ENCODE data around the gene CLRN3.

CLRN3 gene

GRCh38 chr10:127866276-127867013 lies 26.3 kb downstream of the CLRN3 start:
- H3K4ac ChIP-seq (ENCODE audit: low read depth, low read length), result no peak overlapping the region
- no peak overlapping the region for H4K8ac ChIP-seq (ENCODE audit: low read depth, low read length)
- no peak overlapping the region for H2AFZ ChIP-seq (ENCODE audit: insufficient read depth, low read length, poor library complexity)
- no peaks in the 10 kb centered on the region for H3K79me2 ChIP-seq (ENCODE audit: control insufficient read depth, insufficient read depth, low read length, poor library complexity)
- H3K14ac ChIP-seq (ENCODE audit: low read length), result no peak overlapping the region
- no peak overlapping the region for H3K4me2 ChIP-seq (ENCODE audit: low read length)
- no peak overlapping the region for H2BK12ac ChIP-seq (ENCODE audit: low read length)
- no peaks in the 10 kb centered on the region for H3K79me1 ChIP-seq (ENCODE audit: low read length)
- H3K27ac ChIP-seq (ENCODE audit: low read depth, low read length), result no peak overlapping the region
- H3K9me3 ChIP-seq (ENCODE audit: insufficient read depth, low read depth, low read length), result peaks cover 3% of the 10 kb centered on the region
- H3K18ac ChIP-seq (ENCODE audit: low read length), result no peak overlapping the region
- no peak overlapping the region for H2AK5ac ChIP-seq (ENCODE audit: low read length)
- no peak overlapping the region for H3K23ac ChIP-seq (ENCODE audit: low read length)
- no peak overlapping the region for H4K12ac ChIP-seq (ENCODE audit: low read depth, low read length)
- H3K4me3 ChIP-seq (ENCODE audit: low read depth, low read length), result no peak overlapping the region
- H3K36me3 ChIP-seq (ENCODE audit: control insufficient read depth in 1 of 2, insufficient read depth in 2 of 2, low read length in 2 of 2), result no peaks in the 10 kb centered on the region
- no peaks in the 10 kb centered on the region for H3K27me3 ChIP-seq (ENCODE audit: insufficient read depth, low read length)
- DNase-seq, result no peak
- no CpG with 5 or more reads among the region's 8 CpGs for WGBS (ENCODE audit: extremely low coverage, insufficient coverage, insufficient read length)
- no peak overlapping the region for H3K9ac ChIP-seq (ENCODE audit: low read length)
- no peak overlapping the region for H2BK5ac ChIP-seq (ENCODE audit: low read depth, low read length, poor library complexity)
- peaks cover 0 to 2% of the 10 kb centered on the region in 2 experiments for H3K4me1 ChIP-seq (ENCODE audit: control insufficient read depth in 1 of 2, insufficient read depth in 2 of 2, low read length in 2 of 2)
- H4K91ac ChIP-seq (ENCODE audit: low read depth, low read length), result no peak overlapping the region
- H2BK120ac ChIP-seq (ENCODE audit: insufficient read depth, low read length, poor library complexity), result no peak overlapping the region

- Histone ChIP-seq H2BK5ac (ENCODE audit: low read depth, low read length, poor library complexity) (no peak overlapping the region), H3K36me3 (ENCODE audit: control insufficient read depth in 1 of 2, insufficient read depth in 2 of 2, low read length in 2 of 2) (no peaks in the 10 kb centered on the region), H2AFZ (ENCODE audit: insufficient read depth, low read length, poor library complexity) (no peak overlapping the region), H3K27me3 (ENCODE audit: insufficient read depth, low read length) (no peaks in the 10 kb centered on the region), H3K4me2 (ENCODE audit: low read length) (no peak overlapping the region), H3K79me1 (ENCODE audit: low read length) (no peaks in the 10 kb centered on the region), H4K91ac (ENCODE audit: low read depth, low read length) (no peak overlapping the region), H3K79me2 (ENCODE audit: control insufficient read depth, insufficient read depth, low read length, poor library complexity) (no peaks in the 10 kb centered on the region), H3K4me3 (ENCODE audit: low read depth, low read length) (no peak overlapping the region), H3K4me1 (ENCODE audit: control insufficient read depth in 1 of 2, insufficient read depth in 2 of 2, low read length in 2 of 2) (peaks cover 0 to 2% of the 10 kb centered on the region in 2 experiments), H3K14ac (ENCODE audit: low read length) (no peak overlapping the region), H2BK12ac (ENCODE audit: low read length) (no peak overlapping the region), H2AK5ac (ENCODE audit: low read length) (no peak overlapping the region), H3K9ac (ENCODE audit: low read length) (no peak overlapping the region), H4K8ac (ENCODE audit: low read depth, low read length) (no peak overlapping the region), H3K18ac (ENCODE audit: low read length) (no peak overlapping the region), H3K9me3 (ENCODE audit: insufficient read depth, low read depth, low read length) (peaks cover 3% of the 10 kb centered on the region), H2BK120ac (ENCODE audit: insufficient read depth, low read length, poor library complexity) (no peak overlapping the region), H4K12ac (ENCODE audit: low read depth, low read length) (no peak overlapping the region), H3K27ac (ENCODE audit: low read depth, low read length) (no peak overlapping the region), H3K4ac (ENCODE audit: low read depth, low read length) (no peak overlapping the region), H3K23ac (ENCODE audit: low read length) (no peak overlapping the region)
- no CpG with 5 or more reads among the region's 6 CpGs for WGBS (ENCODE audit: extremely low coverage, insufficient coverage, insufficient read length)
- DNase-seq, result no peak
These were observed 29.4 kb downstream of the CLRN3 start for GRCh38 chr10:127863231-127863825.

GRCh38 chr10:127860592-127860991 lies 32.1 kb downstream of the CLRN3 start:
- no CpG with 5 or more reads among the region's 6 CpGs for WGBS (ENCODE audit: extremely low coverage, insufficient coverage, insufficient read length)

GRCh38 chr10:127855976-127856375 lies 36.8 kb downstream of the CLRN3 start:
- no peaks in the 10 kb centered on the region for H3K27me3 ChIP-seq (ENCODE audit: insufficient read depth, low read length)
- no peak overlapping the region for H2AFZ ChIP-seq (ENCODE audit: insufficient read depth, low read length, poor library complexity)
- H3K79me2 ChIP-seq (ENCODE audit: control insufficient read depth, insufficient read depth, low read length, poor library complexity), result no peaks in the 10 kb centered on the region
- H3K4me1 ChIP-seq (ENCODE audit: control insufficient read depth in 1 of 2, insufficient read depth in 2 of 2, low read length in 2 of 2), result no peaks in the 10 kb centered on the region
- H4K91ac ChIP-seq (ENCODE audit: low read depth, low read length), result no peak overlapping the region
- no peak overlapping the region for H2BK5ac ChIP-seq (ENCODE audit: low read depth, low read length, poor library complexity)
- no CpG with 5 or more reads among the region's 10 CpGs for WGBS (ENCODE audit: extremely low coverage, insufficient coverage, insufficient read length)
- no peaks in the 10 kb centered on the region for H3K36me3 ChIP-seq (ENCODE audit: control insufficient read depth in 1 of 2, insufficient read depth in 2 of 2, low read length in 2 of 2)
- H2BK12ac ChIP-seq (ENCODE audit: low read length), result no peak overlapping the region
- no peak overlapping the region for H3K4me3 ChIP-seq (ENCODE audit: low read depth, low read length)
- no peak overlapping the region for H3K4me2 ChIP-seq (ENCODE audit: low read length)
- no peak overlapping the region for H3K14ac ChIP-seq (ENCODE audit: low read length)
- H3K27ac ChIP-seq (ENCODE audit: low read depth, low read length), result no peak overlapping the region
- no peaks in the 10 kb centered on the region for H3K9me3 ChIP-seq (ENCODE audit: insufficient read depth, low read depth, low read length)
- no peak overlapping the region for H2AK5ac ChIP-seq (ENCODE audit: low read length)
- no peak overlapping the region for H3K9ac ChIP-seq (ENCODE audit: low read length)
- H3K18ac ChIP-seq (ENCODE audit: low read length), result no peak overlapping the region
- DNase-seq, result no peak
- no peaks in the 10 kb centered on the region for H3K79me1 ChIP-seq (ENCODE audit: low read length)
- H4K12ac ChIP-seq (ENCODE audit: low read depth, low read length), result no peak overlapping the region
- H4K8ac ChIP-seq (ENCODE audit: low read depth, low read length), result no peak overlapping the region
- H3K23ac ChIP-seq (ENCODE audit: low read length), result no peak overlapping the region
- H2BK120ac ChIP-seq (ENCODE audit: insufficient read depth, low read length, poor library complexity), result no peak overlapping the region
- H3K4ac ChIP-seq (ENCODE audit: low read depth, low read length), result no peak overlapping the region

More at GRCh38 chr10:127860592-127860991, 32.1 kb downstream of the CLRN3 start:
- Histone ChIP-seq H2AFZ (ENCODE audit: insufficient read depth, low read length, poor library complexity) (no peak overlapping the region), H3K9me3 (ENCODE audit: insufficient read depth, low read depth, low read length) (peaks cover 3% of the 10 kb centered on the region), H4K8ac (ENCODE audit: low read depth, low read length) (no peak overlapping the region), H2BK12ac (ENCODE audit: low read length) (no peak overlapping the region), H3K79me2 (ENCODE audit: control insufficient read depth, insufficient read depth, low read length, poor library complexity) (no peaks in the 10 kb centered on the region), H3K18ac (ENCODE audit: low read length) (no peak overlapping the region), H3K4me3 (ENCODE audit: low read depth, low read length) (no peak overlapping the region), H3K27me3 (ENCODE audit: insufficient read depth, low read length) (no peaks in the 10 kb centered on the region), H3K27ac (ENCODE audit: low read depth, low read length) (no peak overlapping the region), H3K79me1 (ENCODE audit: low read length) (no peaks in the 10 kb centered on the region), H2AK5ac (ENCODE audit: low read length) (no peak overlapping the region), H4K12ac (ENCODE audit: low read depth, low read length) (no peak overlapping the region), H3K14ac (ENCODE audit: low read length) (no peak overlapping the region), H2BK5ac (ENCODE audit: low read depth, low read length, poor library complexity) (no peak overlapping the region), H4K91ac (ENCODE audit: low read depth, low read length) (no peak overlapping the region), H3K36me3 (ENCODE audit: control insufficient read depth in 1 of 2, insufficient read depth in 2 of 2, low read length in 2 of 2) (no peaks in the 10 kb centered on the region), H3K4ac (ENCODE audit: low read depth, low read length) (no peak overlapping the region), H3K23ac (ENCODE audit: low read length) (no peak overlapping the region), H2BK120ac (ENCODE audit: insufficient read depth, low read length, poor library complexity) (no peak overlapping the region), H3K4me2 (ENCODE audit: low read length) (no peak overlapping the region), H3K9ac (ENCODE audit: low read length) (no peak overlapping the region), H3K4me1 (ENCODE audit: control insufficient read depth in 1 of 2, insufficient read depth in 2 of 2, low read length in 2 of 2) (no peaks in the 10 kb centered on the region)
- DNase-seq, result no peak

All from trophoblast cell (in vitro differentiated cells and primary cell).